GM19395 (cell line): ENCODE data around the gene C16orf78.
A peak's percentile ranks its signal among the peaks of the same experiment; 100 is the strongest.

Experiments used
- ATAC-seq: cut with Tn5 transposase; IDR thresholded peaks from one replicate; pipeline ENCODE4 v1.9.1; 2021; ENCODE audit warnings: mild to moderate bottlenecking, moderate library complexity; ENCODE audit not compliant: unreplicated experiment

The C16orf78 gene

GRCh38 chr16:49427771-49428170, 54.2 kb downstream of the C16orf78 start:
- no peak for ATAC-seq

GRCh38 chr16:49428808-49429207, 55.2 kb downstream of the C16orf78 start:
- no peak for ATAC-seq

- ATAC-seq = no peak
Measured at GRCh38 chr16:49431040-49431439, 57.4 kb downstream of the C16orf78 start.

GRCh38 chr16:49431591-49432290, 58.1 kb downstream of the C16orf78 start:
- ATAC-seq = no peak

- no peak for ATAC-seq
Measured at GRCh38 chr16:49434733-49435132, 61.1 kb downstream of the C16orf78 start.

GRCh38 chr16:49436181-49436580, 62.6 kb downstream of the C16orf78 start:
- ATAC-seq = no peak

- ATAC-seq = no peak
Measured at GRCh38 chr16:49437344-49437743, 63.7 kb downstream of the C16orf78 start.

- no peak for ATAC-seq
Measured at GRCh38 chr16:49439050-49439449, 65.4 kb downstream of the C16orf78 start.

- no peak for ATAC-seq
Measured at GRCh38 chr16:49439676-49440075, 66.1 kb downstream of the C16orf78 start.

GRCh38 chr16:49440156-49441065, 66.8 kb downstream of the C16orf78 start:
- no peak for ATAC-seq

GRCh38 chr16:49441366-49441780, 67.8 kb downstream of the C16orf78 start:
- ATAC-seq = peak; percentile 97

GRCh38 chr16:49442805-49443204, 69.2 kb downstream of the C16orf78 start:
- no peak for ATAC-seq

GRCh38 chr16:49443576-49443975, 70.0 kb downstream of the C16orf78 start:
- no peak for ATAC-seq

GRCh38 chr16:49446805-49447204, 73.2 kb downstream of the C16orf78 start:
- ATAC-seq = no peak
